ENCODE measurements around the gene ARNT2.

The ARNT2 gene

DNA sequence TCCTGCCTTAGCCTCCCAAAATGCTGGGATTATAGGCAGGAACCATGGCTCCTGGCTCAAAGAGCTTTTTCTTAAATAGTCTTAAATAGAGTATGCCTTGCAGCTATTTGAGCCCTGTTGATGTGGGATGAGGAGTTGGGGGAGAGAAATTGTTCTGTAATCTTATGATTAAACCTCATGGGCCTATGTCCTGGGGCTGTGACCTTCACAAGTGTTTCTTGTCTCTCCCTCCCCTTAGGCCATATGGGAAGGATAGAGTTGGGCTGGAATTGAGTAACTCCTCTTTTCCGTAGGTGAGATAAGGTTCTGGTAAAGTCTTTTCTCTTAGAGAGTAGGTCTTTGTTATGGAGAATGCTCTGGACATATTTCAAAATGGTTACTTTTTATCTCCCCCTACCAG lies 114.3 kb downstream of the ARNT2 start:
- no peak for DNase-seq (ENCODE audit: low spot score)

DNA sequence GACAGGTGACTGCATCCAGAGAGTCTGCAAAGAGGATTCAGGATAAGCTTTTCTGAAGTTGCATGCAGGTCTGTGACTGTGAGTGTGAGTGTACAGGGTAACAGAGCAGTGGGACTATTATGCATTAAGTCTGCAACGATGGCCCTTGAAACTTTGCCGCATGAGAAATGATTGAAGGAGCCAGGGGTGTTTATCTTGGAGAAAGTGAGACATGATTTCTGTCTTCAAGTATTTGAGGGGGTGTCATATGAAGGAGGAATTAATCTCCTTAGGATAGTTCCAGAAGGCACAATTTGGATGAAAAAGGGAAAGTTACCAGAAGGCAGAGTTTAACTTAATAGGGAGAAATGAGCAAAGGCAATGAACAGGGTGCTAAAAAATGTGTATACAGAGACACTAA lies 119.6 kb downstream of the ARNT2 start:
- no peak for DNase-seq (ENCODE audit: low spot score)

DNA sequence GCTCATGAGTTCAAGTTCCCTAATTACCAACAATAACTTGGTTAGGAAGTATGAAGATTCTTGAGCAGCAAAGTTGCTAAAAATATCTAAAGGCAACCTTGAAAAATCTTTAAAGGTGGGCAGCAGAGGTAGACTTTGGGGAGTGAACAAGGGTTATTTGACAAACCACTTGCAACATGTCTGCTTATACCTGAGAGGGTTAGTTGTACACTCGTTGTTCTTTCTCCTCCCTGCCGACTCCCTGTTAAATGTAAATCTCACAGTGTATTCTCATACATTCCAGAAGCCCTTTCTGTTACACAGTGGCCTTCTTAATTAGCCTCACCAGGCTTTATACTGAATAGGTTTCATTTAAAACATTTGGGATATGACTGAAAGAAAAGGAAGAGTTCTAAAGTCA lies 121.7 kb downstream of the ARNT2 start:
- DNase-seq (ENCODE audit: low spot score): no peak

DNA sequence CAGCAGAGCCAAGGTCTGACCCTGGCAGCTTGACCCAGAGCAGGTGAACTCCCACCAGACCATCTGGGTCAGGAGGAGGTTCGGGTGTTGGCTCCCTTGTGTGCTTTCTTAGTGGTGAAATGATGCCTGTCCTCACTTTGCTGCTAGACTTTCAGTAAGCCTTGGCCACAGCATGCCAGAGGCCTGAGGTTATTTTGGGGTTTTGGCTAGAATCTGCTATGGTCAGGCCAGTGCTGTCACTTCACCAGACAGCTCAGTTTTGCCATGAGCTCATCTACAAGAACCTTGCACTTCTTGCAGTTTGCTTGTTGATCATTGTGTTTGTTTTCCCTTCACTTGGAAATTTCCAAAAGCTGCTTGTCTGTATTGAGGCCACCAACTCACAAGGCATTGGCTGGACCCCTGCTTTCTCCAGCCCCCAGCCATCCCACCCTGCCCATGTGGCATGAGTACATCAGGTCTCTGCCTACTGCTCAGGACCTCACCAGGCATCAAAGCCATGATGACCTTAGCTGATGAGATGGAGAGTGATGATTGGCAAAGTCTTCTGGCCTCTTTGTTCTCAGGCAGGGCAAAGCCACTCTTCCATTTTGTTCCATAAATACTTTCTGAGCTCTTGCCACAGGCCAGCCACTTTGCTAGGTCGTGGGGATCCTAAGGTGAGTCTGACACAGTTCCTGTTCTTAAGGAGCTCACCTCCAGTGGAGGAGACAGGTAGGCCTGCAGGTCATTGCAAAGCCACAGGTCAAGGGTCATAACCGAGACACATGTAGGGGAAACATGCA lies 122.6 kb downstream of the ARNT2 start:
- no peak for DNase-seq (ENCODE audit: low spot score)

DNA sequence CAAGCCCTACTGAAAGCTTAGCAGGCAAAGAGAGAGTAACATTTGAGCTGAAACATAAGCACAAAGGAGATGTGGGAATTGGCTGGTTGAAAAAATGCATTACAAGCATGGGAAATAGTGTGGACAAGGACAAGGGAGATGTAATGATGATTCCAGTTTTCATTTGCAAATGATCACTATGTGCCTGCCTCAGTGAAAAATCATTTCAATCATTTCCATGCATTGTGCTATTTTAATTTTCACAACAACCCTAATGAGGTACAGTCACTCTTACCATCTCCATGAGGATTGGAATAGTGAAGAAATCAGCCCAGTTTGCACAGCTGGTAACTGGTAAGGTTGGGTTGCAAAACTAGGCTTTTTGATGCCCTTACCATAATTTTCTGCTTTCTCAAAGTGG lies 123.2 kb downstream of the ARNT2 start:
- DNase-seq (ENCODE audit: low spot score): no peak

DNA sequence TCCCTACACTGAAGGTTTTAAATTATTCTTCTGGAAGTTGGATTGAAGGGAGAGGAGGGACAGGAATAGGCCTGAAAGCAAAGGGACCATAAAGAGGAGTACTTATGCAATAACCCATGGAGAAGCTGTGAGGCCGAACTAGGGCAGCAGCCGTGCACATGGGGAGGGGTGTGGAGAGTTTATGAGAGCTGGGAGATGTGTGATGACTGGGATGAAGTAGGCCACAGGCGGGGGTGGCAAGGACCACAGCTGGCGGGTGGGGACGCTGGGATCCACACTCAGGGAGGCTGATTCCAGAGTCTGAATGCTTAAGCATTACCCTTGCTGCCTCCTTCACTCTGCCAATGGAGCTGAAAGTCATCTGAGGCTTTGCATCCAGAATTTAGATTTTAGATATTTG lies 123.8 kb downstream of the ARNT2 start:
- DNase-seq (ENCODE audit: low spot score): no peak

DNA sequence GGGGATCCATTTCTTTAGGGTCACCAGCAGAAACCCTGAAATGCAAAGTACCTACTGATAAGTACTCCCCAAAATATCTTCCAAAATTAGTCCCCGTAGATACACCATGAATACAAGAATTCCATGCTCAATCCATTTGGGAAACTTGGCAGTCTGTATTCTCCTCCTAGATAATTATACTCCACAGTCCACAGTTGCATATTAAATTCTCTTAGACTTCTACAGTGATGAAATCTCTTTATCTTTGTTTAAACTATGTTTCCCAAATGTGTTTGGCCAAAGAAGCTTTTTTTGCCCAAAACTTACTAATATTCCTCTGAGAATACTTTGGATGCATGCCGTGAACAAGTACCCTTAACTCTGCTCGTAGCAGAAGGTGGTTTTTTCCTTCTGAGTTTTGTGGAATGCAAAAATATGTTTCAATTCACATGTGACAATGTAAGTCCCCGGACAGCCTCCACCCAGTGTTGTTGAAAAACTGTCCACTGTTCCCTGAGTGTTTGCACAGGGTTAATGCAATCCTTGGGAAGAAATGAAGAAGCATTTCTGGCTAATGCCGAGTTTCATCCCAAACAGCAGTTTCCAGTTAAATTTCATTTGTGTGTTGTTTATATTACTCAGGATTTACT lies 126.7 kb downstream of the ARNT2 start:
- DNase-seq (ENCODE audit: low spot score): no peak

DNA sequence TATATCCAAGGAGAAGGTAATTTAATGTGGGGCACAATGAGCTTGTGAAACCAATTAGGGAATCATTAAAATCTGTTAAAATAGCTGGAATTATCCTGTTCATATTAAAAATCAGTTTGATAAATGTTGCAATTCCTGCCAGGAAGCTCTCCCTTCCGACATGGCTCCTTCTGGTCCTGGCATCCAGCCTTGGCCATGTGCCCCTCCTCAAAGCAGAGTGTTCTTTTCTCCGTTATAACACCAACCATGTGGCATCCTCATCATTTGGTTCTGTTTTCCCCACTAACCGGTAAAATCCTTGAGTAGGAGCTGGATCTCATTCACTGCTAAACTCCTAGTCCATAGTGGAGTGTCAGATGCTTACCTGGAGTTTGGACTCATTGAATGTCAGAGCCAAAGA lies 127.2 kb downstream of the ARNT2 start:
- no peak for DNase-seq (ENCODE audit: low spot score)

DNA sequence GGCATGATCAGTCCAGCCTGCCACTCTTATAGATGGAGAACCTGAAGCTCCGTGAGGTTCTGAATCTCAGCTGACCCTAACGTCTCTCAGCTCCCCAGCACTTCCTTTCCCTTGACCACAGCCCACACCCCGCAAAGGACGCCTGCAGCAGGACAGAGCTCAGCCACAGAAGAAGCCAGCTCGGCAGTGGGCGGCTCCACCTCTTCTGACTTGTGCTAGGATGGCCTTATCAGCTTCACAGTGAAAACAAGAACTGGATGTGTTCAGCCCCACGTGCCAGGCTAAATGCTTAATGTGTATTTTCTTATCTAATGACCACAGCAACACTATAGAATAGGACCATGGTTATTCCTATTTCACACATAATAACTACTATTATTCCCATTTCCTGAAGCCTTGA lies 127.6 kb downstream of the ARNT2 start:
- DNase-seq (ENCODE audit: low spot score): no peak

DNA sequence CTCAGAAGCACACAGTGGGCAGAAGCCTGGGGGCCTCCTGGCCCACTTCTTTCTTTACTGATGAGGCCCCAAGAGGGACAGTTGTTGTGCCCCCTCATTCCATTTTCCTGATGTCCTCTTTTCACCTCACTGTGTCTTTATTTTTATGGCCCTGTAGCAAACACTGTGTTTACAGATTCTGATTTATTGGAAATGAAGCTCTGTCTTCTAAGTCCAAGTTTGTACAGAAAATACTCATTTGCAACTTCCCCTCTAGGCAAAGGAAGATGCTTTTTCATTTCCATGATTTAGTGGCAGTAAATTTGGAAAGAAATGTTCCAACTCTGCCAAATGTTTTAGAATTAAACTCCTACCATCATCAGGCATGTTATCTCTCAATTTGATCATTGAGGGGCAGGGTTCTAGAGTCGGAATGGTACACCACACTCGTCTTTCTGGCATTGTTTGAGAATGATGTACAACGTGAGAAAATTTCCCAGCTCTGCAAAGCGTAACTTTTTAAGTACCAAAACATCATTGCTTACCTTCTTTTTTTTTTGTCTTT lies 129.7 kb downstream of the ARNT2 start:
- DNase-seq (ENCODE audit: low spot score): no peak

DNA sequence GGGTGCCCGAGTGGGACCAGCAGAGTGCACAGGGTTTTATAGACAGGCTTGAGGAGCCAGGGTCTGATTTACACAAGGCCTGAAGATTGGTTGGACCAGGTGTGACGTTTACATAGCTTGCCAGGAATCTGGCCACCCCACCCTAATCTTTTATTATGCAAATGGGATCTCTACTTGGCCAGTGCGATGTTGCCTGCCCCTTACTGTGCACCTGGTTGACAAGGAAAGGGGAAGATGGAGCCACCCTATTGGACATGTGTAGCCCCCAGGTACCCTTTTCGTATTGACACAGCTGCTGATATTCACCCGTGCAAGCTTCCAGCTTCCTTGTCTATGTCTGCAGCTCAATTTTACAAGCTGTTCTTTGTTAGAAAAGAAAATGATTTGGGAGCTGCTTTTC lies 132.0 kb downstream of the ARNT2 start:
- no peak for DNase-seq (ENCODE audit: low spot score)

DNA sequence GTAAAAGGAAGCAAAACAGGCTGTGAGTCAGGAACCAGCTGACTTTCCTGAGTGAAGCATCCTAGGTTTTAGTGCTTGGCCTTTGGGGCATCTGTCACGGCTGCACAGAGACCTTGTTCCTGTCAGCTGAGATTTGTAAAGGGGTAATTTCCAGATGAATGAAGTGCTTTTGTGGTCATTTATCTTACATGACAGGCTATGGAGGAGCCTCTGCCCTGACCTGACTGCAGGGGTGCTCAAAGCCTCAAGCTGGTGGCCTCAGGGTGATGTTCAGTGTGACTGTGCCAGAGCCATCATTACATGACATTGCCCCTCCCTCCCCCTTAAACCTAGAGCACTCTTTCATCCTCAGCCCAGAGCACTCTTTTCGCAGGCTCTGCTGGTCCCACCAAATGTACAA lies 132.5 kb downstream of the ARNT2 start:
- DNase-seq (ENCODE audit: low spot score): no peak

DNA sequence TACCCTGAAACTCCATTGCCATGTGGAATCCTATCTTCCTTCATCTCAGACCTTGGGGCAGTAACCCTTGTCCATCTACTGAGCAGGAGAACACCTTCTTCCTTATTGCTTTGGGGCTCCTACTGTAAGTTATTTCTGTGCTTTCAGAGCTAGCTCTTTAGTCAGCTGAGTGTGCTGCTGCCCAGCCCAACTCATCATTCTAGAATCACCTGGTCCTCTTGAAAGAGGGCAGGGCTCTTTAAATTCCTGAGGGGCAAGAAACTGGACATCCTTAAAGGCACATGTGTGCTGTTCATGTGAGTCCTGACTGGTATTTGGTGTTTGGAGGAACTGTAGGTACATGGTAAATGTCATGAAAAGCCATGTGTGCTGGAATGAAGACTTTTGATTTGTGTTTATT lies 140.9 kb downstream of the ARNT2 start:
- DNase-seq (ENCODE audit: low spot score): no peak

DNA sequence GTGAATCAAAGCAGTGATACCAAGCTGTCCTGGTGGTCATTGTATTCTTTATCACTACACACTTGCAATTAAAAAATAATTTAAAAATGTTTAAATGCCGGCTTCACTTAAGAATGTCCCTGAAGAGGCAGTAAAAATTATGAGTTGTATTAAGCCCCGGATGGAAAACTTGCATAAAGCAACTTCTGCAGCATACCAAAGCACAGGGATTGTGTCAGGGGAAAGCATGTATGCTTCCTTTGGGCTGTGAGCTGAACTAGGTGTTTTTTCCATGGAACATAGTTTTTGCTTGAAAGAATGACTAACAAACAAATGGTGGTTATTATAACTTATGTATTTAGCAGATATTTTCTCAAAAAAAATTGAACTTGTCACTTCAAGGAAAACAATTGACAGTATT lies 143.1 kb downstream of the ARNT2 start:
- no peak for DNase-seq (ENCODE audit: low spot score)

DNA sequence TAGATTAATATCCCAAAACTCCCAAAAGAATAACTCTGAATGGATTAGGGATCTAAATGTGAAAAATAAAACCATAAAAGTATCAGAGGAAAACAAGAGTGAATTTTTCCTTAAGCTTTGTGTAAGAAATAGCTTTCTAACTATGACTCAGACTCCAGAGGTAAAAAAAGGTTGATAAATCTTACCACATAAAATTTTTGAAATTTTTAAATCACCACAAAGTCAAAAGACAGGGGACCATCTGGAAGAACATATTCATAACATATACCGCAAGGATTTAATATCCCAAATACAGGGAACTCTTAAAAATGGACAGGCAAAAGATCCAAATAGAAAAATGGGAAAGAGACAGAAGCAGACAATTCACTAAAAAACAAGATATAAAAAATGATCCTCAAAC lies 145.0 kb downstream of the ARNT2 start:
- DNase-seq (ENCODE audit: low spot score): no peak

DNA sequence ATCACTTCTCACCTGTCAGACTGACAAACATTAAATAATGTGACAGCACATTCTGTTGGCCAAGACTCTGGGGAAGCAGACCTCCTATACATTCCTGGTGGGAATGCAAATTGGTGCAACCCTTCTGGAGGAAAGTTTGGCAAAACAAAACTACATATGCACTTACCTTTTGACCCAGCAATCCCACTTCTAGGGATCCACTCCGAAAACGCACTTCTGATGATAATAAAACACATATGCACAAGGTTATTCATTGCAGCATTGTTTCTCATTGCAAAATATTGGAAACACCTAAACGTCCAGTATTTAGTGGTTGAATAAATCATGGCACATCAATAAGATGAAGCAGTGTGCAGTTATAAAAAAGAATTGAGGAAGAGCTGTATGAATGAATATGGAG lies 145.5 kb downstream of the ARNT2 start:
- no peak for DNase-seq (ENCODE audit: low spot score)

DNA sequence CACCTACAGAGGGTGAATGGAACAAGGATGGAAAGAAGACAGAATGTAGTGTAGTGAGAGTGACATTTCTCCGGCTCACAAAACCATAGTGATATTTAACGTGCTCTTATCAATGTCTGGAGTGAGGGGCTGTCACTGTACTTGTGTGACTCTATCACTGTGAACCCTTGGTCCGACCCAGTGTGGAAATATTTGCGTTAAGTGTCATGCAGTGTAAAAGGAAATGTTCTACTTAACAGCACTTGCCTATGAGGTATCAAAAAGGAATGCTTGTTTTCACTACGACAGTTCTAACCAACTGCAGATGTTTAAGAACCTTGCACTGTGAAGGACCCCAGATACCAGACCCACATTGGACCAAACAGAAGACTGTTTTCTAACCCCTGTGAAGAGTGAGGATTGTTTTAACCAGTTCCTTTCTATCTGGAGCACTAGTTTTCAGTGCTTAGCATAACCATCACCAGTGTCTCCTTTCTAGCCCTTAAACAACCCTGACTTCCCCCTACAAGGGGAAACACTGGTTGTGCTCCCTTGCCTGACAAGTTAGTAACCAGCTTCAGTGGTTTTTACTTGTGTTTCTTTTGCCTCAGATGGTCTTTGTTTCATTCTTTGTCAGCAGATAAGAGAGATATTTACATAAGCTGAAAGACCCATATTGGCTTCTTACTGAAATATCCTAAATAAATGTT lies 146.2 kb downstream of the ARNT2 start:
- no peak for DNase-seq (ENCODE audit: low spot score)

DNA sequence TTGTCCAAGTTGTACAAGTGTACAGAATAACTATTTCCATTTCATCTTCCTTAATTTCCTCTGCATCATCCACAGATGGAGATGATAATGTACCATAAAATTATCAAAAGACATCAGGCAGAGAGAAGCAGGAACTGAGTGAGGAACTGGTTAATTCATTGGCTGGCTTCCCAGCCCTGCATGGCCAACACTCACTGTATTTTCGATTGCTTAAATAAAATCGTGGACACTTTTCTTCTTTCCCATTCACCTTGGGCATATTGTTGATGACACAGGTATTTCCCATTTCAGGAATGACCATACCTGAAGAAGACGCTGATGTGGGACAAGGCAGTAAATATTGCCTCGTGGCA lies 146.7 kb downstream of the ARNT2 start:
- DNase-seq (ENCODE audit: low spot score): no peak

DNA sequence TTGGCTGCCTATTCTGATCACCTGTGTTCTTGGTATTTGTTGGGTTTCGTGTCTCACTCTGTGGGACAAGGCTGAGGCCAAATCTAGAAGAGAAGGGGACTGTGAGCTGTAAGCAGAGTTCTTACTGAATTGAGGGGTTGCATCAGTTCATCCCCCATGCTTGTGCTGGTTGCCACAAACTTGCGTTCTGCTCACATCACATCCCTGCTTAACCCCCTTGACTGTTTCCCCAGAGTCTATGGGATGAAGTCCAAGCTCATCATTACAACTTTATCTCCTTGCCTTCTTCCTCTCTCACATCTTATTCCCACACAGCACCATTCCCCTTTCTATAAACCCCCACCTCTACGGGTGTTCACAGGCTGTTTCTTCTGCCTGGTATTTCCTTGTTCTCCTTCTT lies 147.2 kb downstream of the ARNT2 start:
- DNase-seq (ENCODE audit: low spot score): no peak

DNA sequence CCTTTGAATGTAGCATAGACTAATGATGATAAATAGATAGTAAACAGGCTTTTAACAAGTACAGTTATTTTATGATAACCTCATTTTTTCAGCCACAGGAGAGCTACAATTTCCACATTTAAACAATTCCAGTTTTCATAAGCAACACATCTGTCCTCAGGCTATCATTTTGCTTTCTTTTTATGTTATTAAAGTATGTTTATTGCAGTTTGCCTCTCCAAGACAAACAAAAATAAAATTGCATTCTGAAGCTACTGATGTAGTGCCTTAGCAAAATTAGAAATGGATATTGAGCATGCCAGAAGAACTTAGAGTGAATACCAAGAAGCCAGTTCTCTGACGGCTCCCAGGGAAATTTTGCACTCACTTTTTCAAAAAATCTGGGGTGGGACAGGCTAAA lies 150.4 kb downstream of the ARNT2 start:
- no peak for DNase-seq (ENCODE audit: low spot score)

DNA sequence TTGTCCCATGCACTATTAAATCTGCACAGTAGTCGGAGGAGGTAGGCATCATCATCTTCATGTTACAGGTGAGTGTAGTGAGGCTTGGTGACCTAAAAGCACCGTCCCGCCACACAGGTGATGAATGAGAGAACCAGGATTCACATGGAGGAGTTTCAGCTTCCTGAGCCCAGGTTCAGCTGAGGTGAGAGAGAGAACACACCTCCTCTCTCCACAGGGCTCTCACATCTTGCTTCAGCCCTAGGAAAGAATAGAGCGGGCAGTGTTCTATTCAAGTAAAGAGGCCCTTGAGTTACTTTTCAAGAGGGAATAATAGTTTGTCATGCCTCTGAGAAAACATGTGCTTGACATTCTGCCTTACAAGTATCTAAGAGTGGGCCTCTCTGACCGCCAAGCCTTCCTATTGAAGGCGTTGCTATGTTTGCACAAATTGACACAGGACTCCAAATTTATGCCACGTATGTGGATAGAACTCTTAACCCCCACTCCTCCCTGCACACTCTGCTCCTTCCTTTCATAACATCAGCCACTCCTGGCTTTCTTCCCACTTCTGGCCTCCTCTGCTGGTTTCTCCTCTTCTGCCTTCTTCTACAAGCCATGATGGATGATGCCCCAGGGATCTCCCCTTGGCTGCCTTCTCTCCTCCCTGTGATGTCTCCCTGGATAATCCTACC lies 152.6 kb downstream of the ARNT2 start:
- DNase-seq (ENCODE audit: low spot score): no peak

DNA sequence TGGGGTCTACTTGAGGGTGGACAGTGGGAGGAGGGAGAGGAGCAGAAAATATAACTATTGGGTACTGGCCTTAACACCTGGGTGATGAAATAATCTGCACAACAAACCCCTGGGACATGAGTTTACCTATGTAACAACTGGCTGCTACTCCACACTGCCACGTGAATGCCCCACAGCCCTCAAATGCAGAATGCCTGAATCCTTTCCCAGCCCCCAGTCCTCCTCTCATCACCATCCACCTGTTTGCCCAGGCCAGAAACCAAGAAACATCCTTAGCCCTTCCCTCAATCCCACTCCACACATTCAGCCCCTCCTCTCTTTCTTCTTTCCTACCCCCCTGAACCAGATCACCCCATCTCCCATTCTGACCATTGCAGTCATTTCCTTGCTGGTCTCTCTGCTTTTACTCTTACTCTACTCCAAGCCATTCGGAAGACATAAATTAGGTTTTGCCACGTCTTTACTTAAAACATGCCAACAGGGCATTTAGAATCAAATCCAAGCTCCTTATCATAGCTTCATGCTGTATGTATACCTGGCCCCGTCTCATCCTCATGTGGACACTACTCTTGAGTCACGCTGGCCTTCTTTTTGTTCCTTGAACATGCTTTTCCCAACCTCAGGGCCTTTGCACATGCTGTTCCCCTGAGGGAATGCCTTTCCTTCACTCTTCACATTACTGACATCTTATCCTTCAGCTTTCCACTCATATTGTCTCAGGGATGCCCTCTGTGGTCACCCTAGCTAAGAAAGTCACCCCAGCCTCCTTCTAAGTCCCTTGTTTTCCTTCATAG lies 153.5 kb downstream of the ARNT2 start:
- DNase-seq (ENCODE audit: low spot score): no peak
